Loucy (cell line): ENCODE measurements around the gene BCAR3.

ENCODE experiments used
- H2AFZ ChIP-seq: fragments of 200-600 bp; sonication (generic); 2 replicates; pipeline ENCODE4 v1.6.0; 2016; ENCODE audit warnings: antibody characterized with exemption, mild to moderate bottlenecking, low read length, moderate library complexity
- H3F3A ChIP-seq: fragments of 200-600 bp; 2 replicates; pipeline ENCODE4 v1.6.0; 2016; ENCODE audit warnings: antibody characterized with exemption, low read depth, mild to moderate bottlenecking
- H3K27me3 ChIP-seq: fragments of 200-600 bp; sonication (generic); 2 replicates; pipeline ENCODE4 v1.6.1; 2014; ENCODE audit warnings: low read length, mild to moderate bottlenecking; ENCODE audit not compliant: insufficient read depth, poor library complexity, severe bottlenecking
- H3K36me3 ChIP-seq: fragments of 200-600 bp; sonication (generic); 2 replicates; pipeline ENCODE4 v1.6.1; 2016; ENCODE audit warnings: low read length; ENCODE audit not compliant: insufficient read depth
- H3K4me1 ChIP-seq: fragments of 200-600 bp; sonication (generic); 2 replicates; pipeline ENCODE4 v1.5.1; 2014; ENCODE audit warnings: low read length, mild to moderate bottlenecking; ENCODE audit not compliant: insufficient read depth, poor library complexity, severe bottlenecking
- H3K4me2 ChIP-seq: fragments of 200-600 bp; sonication (generic); 2 replicates; pipeline ENCODE4 v1.6.0; 2014; ENCODE audit warnings: antibody characterized with exemption, low read length, low read depth, mild to moderate bottlenecking; ENCODE audit not compliant: poor library complexity, severe bottlenecking
- H3K4me3 ChIP-seq: fragments of 200-600 bp; sonication (generic); 2 replicates; pipeline ENCODE4 v1.5.1; 2014; ENCODE audit warnings: low read length, mild to moderate bottlenecking, mixed read lengths; ENCODE audit not compliant: poor library complexity, severe bottlenecking
- H3K79me2 ChIP-seq: fragments of 200-600 bp; sonication (generic); 2 replicates; pipeline ENCODE4 v1.6.1; 2014; ENCODE audit warnings: low read length; ENCODE audit not compliant: insufficient read depth
- H3K9ac ChIP-seq: fragments of 200-600 bp; sonication (generic); 2 replicates; pipeline ENCODE4 v1.6.0; 2014; ENCODE audit warnings: mild to moderate bottlenecking, low read depth, low read length, moderate library complexity; ENCODE audit not compliant: poor library complexity, severe bottlenecking
- H3K9me2 ChIP-seq: fragments of 200-600 bp; sonication (generic); replicated peaks from 2 replicates; pipeline ENCODE4 v1.6.1; 2016; ENCODE audit warnings: low read depth, low read length, mixed read lengths
- H3K9me3 ChIP-seq: fragments of 200-600 bp; sonication (generic); 2 replicates; pipeline ENCODE4 v1.6.1; 2014; ENCODE audit warnings: mild to moderate bottlenecking, antibody characterized with exemption, low read length, low read depth; ENCODE audit not compliant: insufficient read depth
- H4K20me1 ChIP-seq: fragments of 200-600 bp; sonication (generic); 2 replicates; pipeline ENCODE4 v1.6.0; 2014; ENCODE audit warnings: antibody characterized with exemption, low read length, mild to moderate bottlenecking; ENCODE audit not compliant: insufficient read depth, poor library complexity, severe bottlenecking
- EZH2phosphoT487 ChIP-seq: fragments of 200-600 bp; IDR thresholded peaks from 2 replicates; pipeline ENCODE4 v1.6.1; 2018; ENCODE audit warnings: antibody characterized with exemption, mild to moderate bottlenecking, moderate library complexity, borderline replicate concordance
- TF ChIP-seq, protein P1 (sequence below): fragments of 200-600 bp; sonication (generic); conservative IDR thresholded peaks from 2 replicates; pipeline ENCODE4 v1.5.1; 2014; ENCODE audit warnings: mild to moderate bottlenecking, antibody characterized with exemption, low read length

Gene BCAR3

DNA sequence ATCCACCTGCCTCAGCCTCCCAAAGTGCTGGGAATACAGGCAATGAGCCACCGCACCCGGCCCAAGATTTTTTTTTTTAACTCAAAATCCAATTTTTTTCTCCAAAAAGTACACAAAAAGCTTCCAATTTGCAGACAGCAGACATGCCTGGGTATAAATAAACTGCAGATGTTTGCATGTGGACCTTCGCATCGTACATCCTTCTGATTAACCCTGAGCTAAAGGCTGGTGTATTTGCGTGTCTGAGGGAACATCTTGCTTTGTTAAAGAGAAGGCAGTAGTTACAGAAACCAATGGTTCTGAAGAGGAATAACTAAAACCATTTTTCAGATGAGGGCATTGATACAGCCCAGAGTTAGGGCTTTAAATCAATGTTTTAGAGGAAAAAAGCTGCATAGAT lies 12.7 kb downstream of the BCAR3 start:
- Histone ChIP-seq H3K4me2 (no peak overlapping the region), H3K27me3 (no peaks in the 10 kb centered on the region), H2AFZ (no peak overlapping the region), H3K9ac (no peak overlapping the region), H3K9me2 (no peaks in the 10 kb centered on the region), H3F3A (no peaks in the 10 kb centered on the region), H3K4me1 (peaks cover 12% of the 10 kb centered on the region), H3K4me3 (no peak overlapping the region), H3K36me3 (no peaks in the 10 kb centered on the region), H4K20me1 (no peaks in the 10 kb centered on the region), H3K9me3 (no peaks in the 10 kb centered on the region), H3K79me2 (no peaks in the 10 kb centered on the region)
- TF ChIP-seq, protein P1, sequence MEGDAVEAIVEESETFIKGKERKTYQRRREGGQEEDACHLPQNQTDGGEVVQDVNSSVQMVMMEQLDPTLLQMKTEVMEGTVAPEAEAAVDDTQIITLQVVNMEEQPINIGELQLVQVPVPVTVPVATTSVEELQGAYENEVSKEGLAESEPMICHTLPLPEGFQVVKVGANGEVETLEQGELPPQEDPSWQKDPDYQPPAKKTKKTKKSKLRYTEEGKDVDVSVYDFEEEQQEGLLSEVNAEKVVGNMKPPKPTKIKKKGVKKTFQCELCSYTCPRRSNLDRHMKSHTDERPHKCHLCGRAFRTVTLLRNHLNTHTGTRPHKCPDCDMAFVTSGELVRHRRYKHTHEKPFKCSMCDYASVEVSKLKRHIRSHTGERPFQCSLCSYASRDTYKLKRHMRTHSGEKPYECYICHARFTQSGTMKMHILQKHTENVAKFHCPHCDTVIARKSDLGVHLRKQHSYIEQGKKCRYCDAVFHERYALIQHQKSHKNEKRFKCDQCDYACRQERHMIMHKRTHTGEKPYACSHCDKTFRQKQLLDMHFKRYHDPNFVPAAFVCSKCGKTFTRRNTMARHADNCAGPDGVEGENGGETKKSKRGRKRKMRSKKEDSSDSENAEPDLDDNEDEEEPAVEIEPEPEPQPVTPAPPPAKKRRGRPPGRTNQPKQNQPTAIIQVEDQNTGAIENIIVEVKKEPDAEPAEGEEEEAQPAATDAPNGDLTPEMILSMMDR, result no peak

DNA sequence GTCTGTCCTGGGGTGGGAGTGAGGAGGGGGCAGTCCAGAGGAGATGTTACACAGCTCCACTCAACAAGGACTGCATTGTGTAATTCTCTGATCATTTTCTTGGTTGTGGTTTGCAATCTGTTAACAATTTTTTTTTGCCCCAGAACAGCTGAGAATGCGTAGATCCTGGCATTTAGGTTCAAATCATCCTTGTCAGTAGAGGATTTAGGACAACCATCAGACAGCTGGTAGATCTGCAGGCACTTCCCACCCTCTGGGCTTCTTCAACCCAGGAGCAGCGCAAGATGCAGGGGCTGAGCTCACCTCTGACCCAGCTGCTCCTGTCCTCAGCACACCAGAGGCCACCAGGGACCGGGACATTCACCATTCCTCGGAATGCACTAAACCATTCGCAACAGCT lies 13.5 kb downstream of the BCAR3 start:
- H3K4me1 ChIP-seq, result peaks cover 12% of the 10 kb centered on the region
- H4K20me1 ChIP-seq, result no peaks in the 10 kb centered on the region
- no peak overlapping the region for H3K4me3 ChIP-seq
- no peak overlapping the region for H3K4me2 ChIP-seq
- no peaks in the 10 kb centered on the region for H3F3A ChIP-seq
- no peaks in the 10 kb centered on the region for H3K36me3 ChIP-seq
- H3K9ac ChIP-seq, result no peak overlapping the region
- no peaks in the 10 kb centered on the region for H3K9me2 ChIP-seq
- no peaks in the 10 kb centered on the region for H3K9me3 ChIP-seq
- H3K27me3 ChIP-seq, result no peaks in the 10 kb centered on the region
- no peak overlapping the region for H2AFZ ChIP-seq
- H3K79me2 ChIP-seq, result no peaks in the 10 kb centered on the region
- TF ChIP-seq, protein P1, result no peak
- no peak for TF ChIP-seq EZH2phosphoT487

DNA sequence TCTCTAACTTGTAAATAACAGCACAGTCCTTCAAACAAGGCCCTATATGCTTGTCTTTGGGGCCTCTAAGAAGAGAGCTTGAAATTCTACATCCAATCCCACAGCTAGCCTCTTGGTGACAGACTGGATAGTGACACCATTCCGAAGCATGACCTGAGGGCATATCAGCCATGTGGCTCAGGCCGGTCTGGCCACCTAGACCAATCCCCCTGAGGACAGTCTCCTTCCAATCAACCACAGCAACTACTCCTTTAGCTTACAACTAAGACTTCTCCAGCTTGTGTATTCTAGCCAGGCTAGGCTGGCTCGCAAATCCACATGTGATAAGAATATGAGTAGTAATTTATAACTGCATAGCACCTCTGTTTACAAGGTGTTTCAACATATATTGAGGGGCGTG lies 14.0 kb downstream of the BCAR3 start:
- no peaks in the 10 kb centered on the region for H4K20me1 ChIP-seq
- H3K36me3 ChIP-seq, result no peaks in the 10 kb centered on the region
- H3K4me3 ChIP-seq, result no peak overlapping the region
- H3K27me3 ChIP-seq, result no peaks in the 10 kb centered on the region
- H3K9ac ChIP-seq, result no peak overlapping the region
- H3K79me2 ChIP-seq, result no peaks in the 10 kb centered on the region
- no peaks in the 10 kb centered on the region for H3K9me2 ChIP-seq
- H3K9me3 ChIP-seq, result no peaks in the 10 kb centered on the region
- no peak overlapping the region for H3K4me2 ChIP-seq
- no peaks in the 10 kb centered on the region for H3F3A ChIP-seq
- H3K4me1 ChIP-seq, result peaks cover 12% of the 10 kb centered on the region
- TF ChIP-seq, protein P1, result no peak
- TF ChIP-seq EZH2phosphoT487, result no peak
- H2AFZ ChIP-seq, result no peak overlapping the region
